PC-9 (cell line): ENCODE results near the gene CACNA1D.

Experiments
- CTCF ChIP-seq: fragments of 200-600 bp; sonication (generic); conservative IDR thresholded peaks from 2 replicates; pipeline ENCODE4 v1.6.1; 2017; ENCODE audit warnings: mixed run types, antibody characterized with exemption, mild to moderate bottlenecking, moderate library complexity
- EZH2 ChIP-seq: fragments of 200-600 bp; sonication (generic); IDR thresholded peaks from 2 replicates; pipeline ENCODE4 v1.8.0; 2017; ENCODE audit warnings: antibody characterized with exemption, low read depth

DNA sequence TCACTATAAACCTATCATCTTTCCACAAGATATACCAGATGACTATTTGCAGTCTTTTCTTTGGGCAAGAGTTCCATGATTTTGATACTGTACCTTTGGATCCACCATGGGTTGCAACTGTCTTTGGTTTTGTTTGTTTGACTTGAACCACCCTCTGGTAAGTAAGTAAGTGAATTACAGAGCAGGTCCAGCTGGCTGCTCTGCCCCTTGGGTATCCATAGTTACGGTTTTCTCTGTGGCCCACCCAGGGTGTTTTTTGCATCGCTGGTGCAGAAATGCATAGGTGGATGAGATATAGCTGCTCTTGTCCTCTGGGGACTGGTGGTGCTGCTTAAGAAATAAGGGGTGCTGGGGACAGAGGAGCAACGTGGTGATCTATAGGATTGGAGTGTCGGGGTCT, 318.0 kb downstream of the CACNA1D start:
- no peak for TF ChIP-seq CTCF
- TF ChIP-seq EZH2, result no peak
